ENCODE measurements around the gene KIAA0513.

DNA sequence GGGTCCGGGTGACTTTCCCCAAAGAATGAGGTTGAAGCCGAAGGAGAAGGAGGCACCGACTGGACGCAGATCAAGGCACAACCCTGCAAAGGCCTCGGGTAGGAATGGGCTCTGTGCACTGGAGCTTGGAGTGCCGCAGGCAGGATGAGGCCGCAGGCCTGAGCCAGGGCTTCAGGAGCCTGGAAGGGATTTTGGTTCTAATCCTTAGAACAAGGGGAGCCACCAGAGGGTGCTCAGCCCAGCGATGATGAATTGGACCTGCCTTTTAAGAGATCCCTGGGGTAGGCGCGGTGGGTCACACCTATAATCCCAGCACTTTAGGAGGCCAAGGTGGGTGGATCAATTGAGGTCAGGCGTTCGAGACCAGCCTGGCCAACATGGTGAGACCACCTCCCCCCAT, 76.6 kb downstream of the KIAA0513 start:
- TF ChIP-seq PHF8 (CRISPR knock-in tag; IDR thresholded peaks at IDR 0.05) (no peak), EZH2 (conservative IDR thresholded peaks at IDR 0.05; ENCODE audit: low read depth, low read length) (no peak), TEAD2 (CRISPR knock-in tag; IDR thresholded peaks at IDR 0.05) (no peak)
- TF ChIP-seq, protein P1, sequence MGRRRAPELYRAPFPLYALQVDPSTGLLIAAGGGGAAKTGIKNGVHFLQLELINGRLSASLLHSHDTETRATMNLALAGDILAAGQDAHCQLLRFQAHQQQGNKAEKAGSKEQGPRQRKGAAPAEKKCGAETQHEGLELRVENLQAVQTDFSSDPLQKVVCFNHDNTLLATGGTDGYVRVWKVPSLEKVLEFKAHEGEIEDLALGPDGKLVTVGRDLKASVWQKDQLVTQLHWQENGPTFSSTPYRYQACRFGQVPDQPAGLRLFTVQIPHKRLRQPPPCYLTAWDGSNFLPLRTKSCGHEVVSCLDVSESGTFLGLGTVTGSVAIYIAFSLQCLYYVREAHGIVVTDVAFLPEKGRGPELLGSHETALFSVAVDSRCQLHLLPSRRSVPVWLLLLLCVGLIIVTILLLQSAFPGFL (CRISPR knock-in tag; IDR thresholded peaks at IDR 0.05), result no peak

Data from HepG2 (cell line).